Activated naive CD8-positive, alpha-beta T cell (primary cell): ENCODE measurements around the gene DMD.

ENCODE experiments used
- H3K27ac Mint-ChIP-seq: one replicate; pipeline ENCODE4 v1.8.0; 2021; ENCODE audit warnings: mixed read lengths
- H3K27me3 Mint-ChIP-seq: one replicate; pipeline ENCODE4 v1.8.0; 2021; ENCODE audit warnings: mixed read lengths
- H3K36me3 Mint-ChIP-seq: one replicate; pipeline ENCODE4 v1.8.0; 2021; ENCODE audit warnings: mixed read lengths
- H3K4me1 Mint-ChIP-seq: one replicate; pipeline ENCODE4 v1.8.0; 2021; ENCODE audit warnings: low read depth, mixed read lengths
- H3K4me3 Mint-ChIP-seq: one replicate; pipeline ENCODE4 v1.8.0; 2021; ENCODE audit warnings: mild to moderate bottlenecking, mixed read lengths
- H3K9me3 Mint-ChIP-seq: one replicate; pipeline ENCODE4 v1.8.0; 2021; ENCODE audit warnings: low read depth, mixed read lengths

The DMD gene

DNA sequence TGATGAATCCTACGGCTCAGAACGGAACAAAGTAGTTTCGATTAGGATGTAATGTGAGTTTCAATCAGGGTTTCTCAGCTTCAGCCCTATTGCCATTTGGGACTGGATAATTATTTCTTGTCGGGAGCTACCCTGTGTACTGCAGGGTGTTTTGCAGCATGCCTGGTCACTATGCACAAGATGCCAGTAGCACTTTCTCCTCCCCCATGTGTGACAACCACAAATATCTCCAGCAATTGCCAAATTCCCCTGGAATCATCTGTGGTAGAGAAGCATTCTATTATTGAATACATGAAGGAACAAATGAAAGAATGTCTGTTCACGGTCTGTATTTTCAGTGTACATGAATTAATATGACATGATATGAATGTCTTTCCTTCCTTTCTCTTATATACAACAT is 1356.6 kb downstream of the DMD start:
- Mint-ChIP-seq H3K27me3 (no peaks in the 10 kb centered on the region), H3K4me3 (no peak overlapping the region)

DNA sequence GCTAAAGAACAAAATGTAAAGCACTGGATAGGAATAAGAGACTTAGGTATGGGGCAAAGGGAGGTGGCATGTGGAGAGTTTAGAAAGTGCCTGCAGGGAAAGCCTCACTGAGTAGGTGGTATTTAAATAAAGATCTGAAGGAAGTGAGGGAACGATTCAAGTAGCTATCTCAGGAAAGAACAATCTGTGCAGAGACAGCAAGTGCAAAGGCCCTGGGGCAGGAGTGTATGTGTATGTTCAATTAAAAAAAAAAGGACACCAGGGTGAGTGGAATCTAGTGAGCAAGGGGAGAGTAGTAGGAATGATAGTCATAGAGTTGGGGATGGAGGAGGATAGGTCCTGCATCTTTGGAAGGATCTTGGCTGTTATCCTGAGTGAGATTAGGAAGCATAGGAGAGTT is 1359.6 kb downstream of the DMD start:
- Mint-ChIP-seq H3K4me1 (no peaks in the 10 kb centered on the region), H3K27me3 (no peaks in the 10 kb centered on the region), H3K27ac (no peak overlapping the region), H3K9me3 (no peaks in the 10 kb centered on the region), H3K36me3 (no peaks in the 10 kb centered on the region), H3K4me3 (no peak overlapping the region)

More for the DNA sequence above, 1356.6 kb downstream of the DMD start:
- H3K9me3 Mint-ChIP-seq, result no peaks in the 10 kb centered on the region
- no peak overlapping the region for H3K27ac Mint-ChIP-seq
- no peaks in the 10 kb centered on the region for H3K4me1 Mint-ChIP-seq
- no peaks in the 10 kb centered on the region for H3K36me3 Mint-ChIP-seq

DNA sequence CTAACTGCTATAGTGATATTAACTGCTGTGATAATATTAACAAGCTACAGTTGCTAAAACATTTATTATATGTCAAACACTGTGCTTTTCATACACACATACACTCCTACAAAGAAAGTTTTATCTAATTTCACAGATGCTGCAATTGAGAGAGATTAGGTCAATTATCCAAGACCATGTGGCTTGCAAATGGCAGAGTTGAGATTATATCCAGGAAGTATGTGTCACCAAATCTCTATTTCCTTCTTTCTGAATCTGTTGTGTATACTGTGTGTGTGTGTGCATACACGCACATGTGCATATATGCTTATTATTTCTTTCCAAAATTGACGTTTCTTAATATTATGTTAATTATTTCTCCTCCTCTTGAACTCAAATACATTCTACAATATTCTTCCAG is 1363.6 kb downstream of the DMD start:
- no peak overlapping the region for H3K4me3 Mint-ChIP-seq
- no peaks in the 10 kb centered on the region for H3K27me3 Mint-ChIP-seq
- no peaks in the 10 kb centered on the region for H3K4me1 Mint-ChIP-seq
- no peak overlapping the region for H3K27ac Mint-ChIP-seq
- no peaks in the 10 kb centered on the region for H3K36me3 Mint-ChIP-seq
- H3K9me3 Mint-ChIP-seq, result no peaks in the 10 kb centered on the region

DNA sequence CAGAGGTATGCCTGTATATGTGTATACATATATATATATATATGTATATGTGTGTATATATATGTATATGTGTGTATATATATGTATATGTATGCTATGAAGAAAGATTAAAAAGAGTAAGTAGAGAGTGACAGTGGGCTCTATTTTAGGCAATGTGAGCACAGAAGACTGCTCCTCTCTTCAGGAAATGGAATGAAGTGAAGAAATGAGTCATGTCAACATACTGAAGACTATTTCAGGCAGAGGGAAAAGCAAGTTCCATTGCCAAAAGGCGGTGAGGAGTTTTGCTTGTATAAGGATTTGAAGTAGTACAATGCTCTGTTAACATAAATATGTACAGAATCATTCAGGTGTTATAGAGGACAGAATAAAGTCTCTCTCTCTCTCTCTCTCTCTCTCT is 1366.3 kb downstream of the DMD start:
- H3K9me3 Mint-ChIP-seq, result no peaks in the 10 kb centered on the region
- H3K27me3 Mint-ChIP-seq, result no peaks in the 10 kb centered on the region
- H3K27ac Mint-ChIP-seq, result no peak overlapping the region
- no peak overlapping the region for H3K4me3 Mint-ChIP-seq
- no peaks in the 10 kb centered on the region for H3K4me1 Mint-ChIP-seq
- H3K36me3 Mint-ChIP-seq, result no peaks in the 10 kb centered on the region

DNA sequence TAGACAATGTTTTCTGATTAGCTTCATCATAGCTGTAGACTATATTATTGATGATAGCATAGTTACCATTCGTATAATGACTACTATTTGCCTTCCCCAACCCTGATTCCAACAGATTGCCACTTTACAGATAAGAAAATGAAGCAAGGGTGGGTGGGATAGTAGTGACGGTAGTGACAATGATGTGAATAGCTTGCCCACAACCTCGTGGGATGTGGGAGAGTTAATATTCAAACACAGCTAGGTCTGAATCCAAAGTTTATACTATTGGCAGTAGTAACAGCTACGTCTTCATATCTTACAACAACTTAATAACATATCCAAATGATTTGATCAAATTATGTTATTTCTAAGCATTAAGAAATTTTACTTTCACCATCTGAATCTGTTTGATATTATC is 1372.7 kb downstream of the DMD start:
- no peaks in the 10 kb centered on the region for H3K4me1 Mint-ChIP-seq
- no peak overlapping the region for H3K4me3 Mint-ChIP-seq

DNA sequence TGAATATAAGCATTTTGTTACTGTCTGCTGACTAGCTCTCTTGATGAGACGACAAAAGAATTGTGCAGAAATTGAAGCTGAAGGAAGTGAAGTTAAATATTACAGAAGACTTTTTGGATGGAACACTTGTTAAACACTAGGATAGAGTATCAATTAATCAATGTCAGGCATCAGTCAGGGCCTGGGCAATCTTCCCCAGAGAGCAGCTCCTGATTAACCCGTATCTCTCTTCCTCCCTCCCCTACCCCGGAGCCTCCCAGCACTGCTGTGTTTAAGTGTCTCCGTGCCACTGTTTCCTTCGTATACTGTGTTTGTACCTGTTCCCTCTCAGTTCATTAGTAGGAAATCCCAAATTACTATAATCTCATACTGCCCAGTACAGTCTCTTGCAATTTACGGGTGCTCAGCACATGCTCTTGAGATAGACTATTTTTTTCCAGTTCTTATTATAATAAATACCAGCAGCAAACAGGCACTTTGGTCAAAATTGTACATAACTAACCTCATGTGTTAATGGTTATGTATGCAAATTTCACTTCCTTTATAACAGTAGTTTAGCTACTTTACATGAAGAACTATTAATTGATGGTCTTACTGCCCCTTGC is 1373.8 kb downstream of the DMD start:
- Mint-ChIP-seq H3K27me3 (no peaks in the 10 kb centered on the region), H3K4me3 (no peak overlapping the region), H3K4me1 (no peaks in the 10 kb centered on the region), H3K9me3 (no peaks in the 10 kb centered on the region), H3K27ac (no peak overlapping the region), H3K36me3 (no peaks in the 10 kb centered on the region)

More for the DNA sequence above, 1372.7 kb downstream of the DMD start:
- H3K36me3 Mint-ChIP-seq, result no peaks in the 10 kb centered on the region
- H3K27me3 Mint-ChIP-seq, result no peaks in the 10 kb centered on the region
- H3K27ac Mint-ChIP-seq, result no peak overlapping the region
- H3K9me3 Mint-ChIP-seq, result no peaks in the 10 kb centered on the region

DNA sequence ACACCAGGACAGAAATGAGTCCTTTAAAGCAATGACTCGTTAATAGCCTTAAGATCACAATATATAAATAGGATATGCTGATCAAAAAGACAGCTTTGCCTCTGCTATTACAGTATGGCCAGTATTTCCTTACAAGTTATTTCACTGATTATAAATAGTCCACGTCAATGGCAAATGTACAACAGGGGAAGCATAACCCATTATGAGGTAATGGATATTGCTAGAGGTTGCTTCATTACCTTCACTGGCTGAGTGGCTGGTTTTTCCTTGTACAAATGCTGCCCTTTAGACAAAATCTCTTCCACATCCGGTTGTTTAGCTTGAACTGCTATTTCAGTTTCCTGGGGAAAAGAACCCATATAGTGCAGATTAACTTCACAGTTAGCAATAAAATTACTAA is 1374.9 kb downstream of the DMD start:
- no peak overlapping the region for H3K4me3 Mint-ChIP-seq
- no peaks in the 10 kb centered on the region for H3K9me3 Mint-ChIP-seq
- H3K36me3 Mint-ChIP-seq, result no peaks in the 10 kb centered on the region
- no peaks in the 10 kb centered on the region for H3K27me3 Mint-ChIP-seq
- H3K4me1 Mint-ChIP-seq, result no peaks in the 10 kb centered on the region
- no peak overlapping the region for H3K27ac Mint-ChIP-seq

DNA sequence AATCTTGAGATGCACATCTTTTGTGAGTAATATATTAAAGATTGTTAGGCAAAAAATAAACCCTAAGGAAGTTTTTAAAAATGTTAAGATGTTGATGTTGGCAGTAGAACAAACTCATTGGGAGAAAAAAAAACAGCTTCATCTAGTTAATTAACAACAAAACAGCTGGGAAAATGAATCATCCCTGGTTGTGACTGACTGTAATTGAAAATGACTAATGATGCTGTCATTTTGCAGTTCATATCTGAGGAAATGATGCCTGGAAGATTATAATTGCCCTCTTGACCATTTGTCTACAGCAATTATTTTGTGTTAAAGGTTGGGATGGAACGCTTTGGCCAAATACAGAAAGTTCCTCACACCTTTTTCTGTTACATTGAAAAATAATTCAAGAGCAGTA is 1379.1 kb downstream of the DMD start:
- Mint-ChIP-seq H3K27me3 (no peaks in the 10 kb centered on the region), H3K4me3 (no peak overlapping the region), H3K9me3 (no peaks in the 10 kb centered on the region), H3K36me3 (no peaks in the 10 kb centered on the region), H3K4me1 (no peaks in the 10 kb centered on the region), H3K27ac (no peak overlapping the region)

DNA sequence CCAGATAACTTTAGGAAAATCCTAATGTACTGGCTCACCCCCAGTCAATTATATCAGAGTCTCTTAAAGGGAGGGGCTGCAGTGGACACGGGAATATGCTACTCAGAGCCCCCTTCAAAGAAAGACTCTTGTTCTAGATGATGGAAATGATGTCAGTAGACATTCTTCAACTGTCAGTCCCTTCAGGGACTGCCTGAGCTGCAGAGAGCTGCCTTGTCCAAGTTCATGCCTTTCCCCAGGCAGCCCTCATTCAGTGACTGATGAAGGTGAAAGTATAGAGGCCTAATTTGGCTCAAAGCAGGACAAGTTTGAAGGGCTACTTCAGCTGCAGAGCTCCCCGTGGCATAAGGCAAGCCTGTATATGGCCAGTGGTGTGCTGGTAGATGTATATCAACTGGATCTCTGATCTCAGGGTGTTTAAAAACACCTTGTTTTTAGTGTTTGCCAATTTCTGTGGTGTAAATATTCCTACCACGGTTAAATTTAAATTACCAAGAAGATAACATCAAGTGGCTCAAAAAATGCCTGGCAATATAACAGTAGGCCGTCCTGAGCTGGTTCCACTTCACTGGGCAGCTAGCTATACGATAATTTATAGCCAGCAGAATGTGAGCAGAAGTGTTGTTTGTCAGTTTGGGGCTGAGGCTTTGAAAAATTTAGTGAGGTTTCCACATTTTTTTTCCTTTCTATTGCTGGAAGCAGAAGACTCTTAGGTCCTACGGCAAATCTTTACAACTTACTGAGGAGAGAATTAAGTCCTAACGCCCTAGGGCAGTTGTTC is 1390.7 kb downstream of the DMD start:
- Mint-ChIP-seq H3K4me3 (no peak overlapping the region), H3K36me3 (no peaks in the 10 kb centered on the region), H3K27ac (no peak overlapping the region), H3K4me1 (no peaks in the 10 kb centered on the region), H3K27me3 (no peaks in the 10 kb centered on the region), H3K9me3 (peaks cover 3% of the 10 kb centered on the region)

DNA sequence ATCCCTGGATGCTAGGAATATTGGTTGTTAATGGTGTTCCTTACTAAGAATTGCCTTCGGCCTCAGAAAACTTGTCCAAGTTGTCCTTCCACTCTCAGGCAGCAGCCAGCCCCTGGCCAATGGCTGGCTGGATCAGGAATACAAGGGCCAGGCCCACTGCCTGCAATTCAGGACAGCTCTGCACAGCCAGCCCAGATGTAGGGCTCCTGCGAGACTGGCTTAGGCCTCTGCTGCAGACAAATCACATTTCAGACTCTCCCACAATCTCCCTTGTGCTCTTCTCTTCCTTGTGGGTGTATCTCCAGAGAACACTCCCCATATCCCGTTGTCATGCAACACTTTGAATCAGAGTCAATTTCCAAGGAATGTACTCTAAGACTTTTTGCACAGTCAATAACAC is 1391.9 kb downstream of the DMD start:
- Mint-ChIP-seq H3K27me3 (no peaks in the 10 kb centered on the region), H3K9me3 (peaks cover 3% of the 10 kb centered on the region), H3K36me3 (no peaks in the 10 kb centered on the region), H3K27ac (no peak overlapping the region), H3K4me3 (no peak overlapping the region), H3K4me1 (no peaks in the 10 kb centered on the region)

DNA sequence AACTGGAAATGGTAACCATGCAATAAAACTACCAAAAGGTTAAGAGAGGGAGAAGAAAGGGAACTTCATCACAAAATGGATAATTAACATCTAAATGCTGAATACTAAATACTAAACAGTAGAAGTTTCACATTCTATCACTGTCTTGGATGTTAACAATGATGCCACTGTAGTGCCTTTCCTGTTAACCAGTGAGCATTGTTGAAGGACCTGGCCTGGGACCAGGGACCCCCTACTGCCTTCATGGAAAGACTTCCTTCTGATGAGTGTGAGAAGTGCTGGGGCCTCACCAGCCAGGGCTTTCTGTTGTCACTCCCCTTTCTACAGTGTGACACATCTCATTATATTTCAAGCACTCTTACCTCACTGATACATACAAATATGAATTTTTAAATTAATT is 1400.2 kb downstream of the DMD start:
- Mint-ChIP-seq H3K4me1 (no peaks in the 10 kb centered on the region), H3K9me3 (no peaks in the 10 kb centered on the region), H3K36me3 (no peaks in the 10 kb centered on the region), H3K27me3 (no peaks in the 10 kb centered on the region), H3K4me3 (no peak overlapping the region), H3K27ac (no peak overlapping the region)

DNA sequence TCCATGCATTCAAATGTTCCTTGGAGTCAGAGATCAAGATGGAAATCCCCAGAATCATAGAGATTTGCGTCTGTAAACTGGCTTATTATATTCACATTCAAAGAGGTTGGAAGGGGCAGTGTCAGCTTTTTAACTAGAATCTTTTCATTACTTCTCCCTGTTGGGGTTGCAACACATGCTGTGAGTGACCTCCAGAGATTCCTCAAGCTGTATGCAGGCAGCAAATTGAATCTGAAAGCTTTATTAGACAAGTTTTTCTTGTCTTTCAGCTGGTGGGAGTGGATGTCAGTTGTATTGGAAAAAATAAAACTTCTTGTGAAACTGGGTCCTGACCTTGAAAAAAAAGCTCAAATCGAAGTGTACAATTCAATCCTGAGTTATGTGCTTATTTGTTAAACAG is 1403.0 kb downstream of the DMD start:
- no peak overlapping the region for H3K4me3 Mint-ChIP-seq

DNA sequence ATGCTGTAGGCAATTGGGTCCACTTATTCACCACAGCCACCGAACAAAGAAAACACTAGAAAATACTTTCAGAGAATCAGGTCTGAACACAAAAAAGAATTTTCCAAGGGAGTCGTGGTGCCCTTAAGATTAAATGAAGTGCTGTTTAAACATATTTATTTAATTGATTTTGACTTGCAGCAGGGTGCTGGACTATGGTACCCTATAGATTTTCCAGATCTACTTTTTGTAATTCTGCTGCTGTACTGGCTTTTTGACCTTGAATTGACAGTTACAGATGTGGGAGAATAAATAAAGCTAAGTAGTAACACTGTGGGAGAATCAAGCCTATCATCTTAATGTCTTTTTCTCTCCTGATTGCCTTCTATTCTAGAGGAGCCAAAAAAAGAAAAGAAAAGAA is 1404.2 kb downstream of the DMD start:
- Mint-ChIP-seq H3K27ac (no peak overlapping the region), H3K27me3 (no peaks in the 10 kb centered on the region), H3K4me3 (no peak overlapping the region), H3K9me3 (no peaks in the 10 kb centered on the region), H3K36me3 (no peaks in the 10 kb centered on the region), H3K4me1 (no peaks in the 10 kb centered on the region)

More for the DNA sequence above, 1403.0 kb downstream of the DMD start:
- H3K4me1 Mint-ChIP-seq, result no peaks in the 10 kb centered on the region
- no peaks in the 10 kb centered on the region for H3K9me3 Mint-ChIP-seq
- no peaks in the 10 kb centered on the region for H3K36me3 Mint-ChIP-seq
- H3K27me3 Mint-ChIP-seq, result no peaks in the 10 kb centered on the region
- H3K27ac Mint-ChIP-seq, result no peak overlapping the region

DNA sequence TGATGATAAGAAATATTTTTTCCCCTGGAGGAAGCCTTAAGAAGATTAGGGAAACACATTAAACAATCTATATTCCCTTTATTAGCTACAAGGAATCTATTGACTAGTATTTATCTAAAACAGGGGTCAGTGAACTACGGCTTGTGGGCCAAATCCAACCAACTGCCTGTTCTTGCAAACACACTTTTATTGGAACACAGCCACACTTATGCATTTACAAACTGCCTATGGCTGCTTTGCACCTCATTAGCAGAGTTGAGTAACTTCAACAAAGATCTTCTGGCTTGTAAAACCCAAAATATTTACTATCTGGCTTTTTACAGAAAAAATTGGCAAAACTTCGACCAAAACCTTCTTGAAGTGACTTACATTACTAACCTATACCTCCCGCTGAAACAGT is 1405.6 kb downstream of the DMD start:
- H3K27ac Mint-ChIP-seq, result no peak overlapping the region
- H3K36me3 Mint-ChIP-seq, result no peaks in the 10 kb centered on the region
- H3K4me1 Mint-ChIP-seq, result no peaks in the 10 kb centered on the region
- H3K27me3 Mint-ChIP-seq, result no peaks in the 10 kb centered on the region
- no peaks in the 10 kb centered on the region for H3K9me3 Mint-ChIP-seq
- no peak overlapping the region for H3K4me3 Mint-ChIP-seq

DNA sequence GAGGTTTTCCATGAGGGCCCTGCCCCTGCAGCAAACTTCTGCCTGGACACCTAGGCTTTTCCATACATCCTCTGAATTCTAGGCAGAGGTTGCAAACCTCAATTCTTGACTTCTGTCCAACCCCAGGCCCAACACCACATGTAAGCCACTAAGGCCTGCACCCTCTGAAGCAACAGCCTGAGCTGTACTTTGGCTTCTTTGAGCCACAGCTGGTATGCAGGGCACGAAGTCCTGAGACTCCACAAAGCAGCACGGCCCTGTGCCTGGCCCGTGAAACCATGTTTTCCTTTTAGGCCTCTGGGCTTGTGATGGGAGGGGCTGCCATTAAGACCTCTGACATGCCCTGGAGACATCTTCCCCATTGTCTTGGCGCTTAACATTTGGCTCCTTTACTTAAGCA is 1411.1 kb downstream of the DMD start:
- Mint-ChIP-seq H3K36me3 (no peaks in the 10 kb centered on the region), H3K9me3 (no peaks in the 10 kb centered on the region), H3K4me3 (no peak overlapping the region), H3K27ac (no peak overlapping the region), H3K4me1 (no peaks in the 10 kb centered on the region), H3K27me3 (no peaks in the 10 kb centered on the region)

DNA sequence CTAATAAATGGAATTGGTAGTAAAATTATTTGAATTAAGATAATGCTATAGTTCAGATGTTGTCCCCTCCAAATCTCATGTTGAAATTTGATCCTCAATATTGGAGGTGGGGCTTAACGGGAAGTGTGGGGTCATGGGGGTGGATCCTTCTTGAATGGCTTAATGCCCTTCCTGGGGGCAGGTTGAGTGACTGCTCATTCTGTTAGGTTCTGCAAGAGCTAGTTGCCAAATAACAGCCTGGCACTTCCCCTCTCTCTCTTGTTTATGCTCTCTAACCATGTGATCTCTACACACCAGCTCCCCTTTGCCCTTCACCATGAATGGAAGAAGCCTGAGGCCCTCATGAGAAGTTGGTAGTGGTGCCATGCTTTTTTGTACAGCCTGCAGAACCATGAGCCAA is 1414.7 kb downstream of the DMD start:
- Mint-ChIP-seq H3K27ac (no peak overlapping the region), H3K4me3 (no peak overlapping the region), H3K4me1 (no peaks in the 10 kb centered on the region), H3K36me3 (no peaks in the 10 kb centered on the region), H3K9me3 (no peaks in the 10 kb centered on the region), H3K27me3 (no peaks in the 10 kb centered on the region)
